OCI-LY3 (cell line): ENCODE data around the gene NDUFA13.

Experiments used
- H2AFZ ChIP-seq: fragments of 200-600, 300-600 bp; shearing (Covaris generic); 2 replicates; pipeline ENCODE4 v1.6.0; 2014; ENCODE audit warnings: antibody characterized with exemption, low read depth, low read length
- H3K27ac ChIP-seq: fragments of 200-600, 300-600 bp; sonication (generic); 2 replicates; pipeline ENCODE4 v1.5.1; 2014; ENCODE audit warnings: mild to moderate bottlenecking, low read length, moderate library complexity, mixed read lengths
- H3K27me3 ChIP-seq: fragments of 200-600, 300-600 bp; sonication (generic); 2 replicates; pipeline ENCODE4 v1.6.1; 2014; ENCODE audit warnings: low read depth, low read length, mixed read lengths
- H3K36me3 ChIP-seq: fragments of 200-600, 300-600 bp; sonication (generic); replicated peaks from 2 replicates; pipeline ENCODE3; 2014; ENCODE audit warnings: low read depth, low read length, mixed read lengths
- H3K4me1 ChIP-seq: fragments of 300-600, 200-600 bp; sonication (generic); 2 replicates; pipeline ENCODE4 v1.6.1; 2014; ENCODE audit warnings: low read length, mixed read lengths
- H3K4me2 ChIP-seq: fragments of 200-600, 300-600 bp; sonication (generic); 2 replicates; pipeline ENCODE4 v1.6.1; 2014; ENCODE audit warnings: low read length, mixed read lengths
- H3K4me3 ChIP-seq: fragments of 300-600, 200-600 bp; sonication (generic); 2 replicates; pipeline ENCODE4 v1.5.1; 2014; ENCODE audit warnings: antibody characterized with exemption, mild to moderate bottlenecking, low read length, moderate library complexity
- H3K79me2 ChIP-seq: fragments of 300-600, 200-600 bp; shearing (Covaris generic); 2 replicates; pipeline ENCODE4 v1.6.1; 2014; ENCODE audit warnings: mild to moderate bottlenecking, low read length, mixed read lengths
- H3K9ac ChIP-seq: fragments of 300-600, 200-600 bp; shearing (Covaris generic); 2 replicates; pipeline ENCODE4 v1.6.0; 2014; ENCODE audit warnings: mild to moderate bottlenecking, low read length, moderate library complexity
- H3K9me3 ChIP-seq: fragments of 200-600, 300-600 bp; shearing (Covaris generic); 2 replicates; pipeline ENCODE4 v1.6.1; 2014; ENCODE audit warnings: low read length, mixed read lengths; ENCODE audit not compliant: insufficient read depth
- H4K20me1 ChIP-seq: fragments of 200-600, 300-600 bp; sonication (generic); 2 replicates; pipeline ENCODE4 v1.6.1; 2016; ENCODE audit warnings: low read length, mixed read lengths; ENCODE audit not compliant: insufficient read depth
- CTCF ChIP-seq: fragments of 200-600, 300-600 bp; sonication (generic); IDR thresholded peaks from 2 replicates; pipeline ENCODE4 v1.5.1; 2014; ENCODE audit warnings: antibody characterized with exemption, low read length, low read depth
- EZH2phosphoT487 ChIP-seq: fragments of 200-600 bp; shearing (Covaris generic); IDR thresholded peaks from 2 replicates; pipeline ENCODE4 v1.6.1; 2018; ENCODE audit warnings: antibody characterized with exemption, mixed run types, low read depth

The NDUFA13 gene

GRCh38 chr19:19492026-19492610 is 23.9 kb upstream of the NDUFA13 start:
- H4K20me1 ChIP-seq = 0 out of 2 replicates have a peak, but pooled peaks cover 3% of the 10 kb centered on the region
- H3K36me3 ChIP-seq = peaks cover 29% of the 10 kb centered on the region
- H3K4me1 ChIP-seq = peaks cover 13% of the 10 kb centered on the region
- H3K9ac ChIP-seq = no peak overlapping the region
- no peak overlapping the region for H3K4me3 ChIP-seq
- H3K27me3 ChIP-seq = no peaks in the 10 kb centered on the region
- TF ChIP-seq EZH2phosphoT487 = no peak
- no peak for TF ChIP-seq CTCF
- H3K27ac ChIP-seq = no peak overlapping the region
- no peak overlapping the region for H3K4me2 ChIP-seq
- H2AFZ ChIP-seq = no peak overlapping the region
- peaks cover 41% of the 10 kb centered on the region for H3K79me2 ChIP-seq
- H3K9me3 ChIP-seq = no peaks in the 10 kb centered on the region

- no peak overlapping the region for H3K27ac ChIP-seq
- H4K20me1 ChIP-seq = 0 out of 2 replicates have a peak, but pooled peaks cover 3% of the 10 kb centered on the region
- no peak; the same call in 1 of the 2 replicates for TF ChIP-seq CTCF
- TF ChIP-seq EZH2phosphoT487 = no peak
- peaks cover 33% of the 10 kb centered on the region for H3K79me2 ChIP-seq
- H2AFZ ChIP-seq = no peak overlapping the region
- H3K27me3 ChIP-seq = no peaks in the 10 kb centered on the region
- H3K36me3 ChIP-seq = peaks cover 45% of the 10 kb centered on the region
- H3K4me3 ChIP-seq = no peak overlapping the region
- no peak overlapping the region for H3K4me2 ChIP-seq
- H3K4me1 ChIP-seq = peaks cover 7% of the 10 kb centered on the region
- no peak overlapping the region for H3K9ac ChIP-seq
- no peaks in the 10 kb centered on the region for H3K9me3 ChIP-seq
Observed at GRCh38 chr19:19493841-19494546, 22.0 kb upstream of the NDUFA13 start.

- H3K9me3 ChIP-seq = no peaks in the 10 kb centered on the region
- H3K4me1 ChIP-seq = no peaks in the 10 kb centered on the region; the same call in 1 of the 2 replicates
- H3K4me2 ChIP-seq = no peak overlapping the region
- peaks cover 21% of the 10 kb centered on the region for H3K79me2 ChIP-seq
- H2AFZ ChIP-seq = no peak overlapping the region
- H4K20me1 ChIP-seq = no peaks in the 10 kb centered on the region
- no peak overlapping the region for H3K27ac ChIP-seq
- TF ChIP-seq CTCF (no peak), EZH2phosphoT487 (no peak)
- H3K4me3 ChIP-seq = no peak overlapping the region
- no peak overlapping the region for H3K9ac ChIP-seq
- no peaks in the 10 kb centered on the region for H3K27me3 ChIP-seq
- H3K36me3 ChIP-seq = peaks cover 54% of the 10 kb centered on the region
Observed at GRCh38 chr19:19495614-19496603, 20.1 kb upstream of the NDUFA13 start.
